Neural cell (in vitro differentiated cells): ENCODE measurements around the gene MAML2.

Experiments
- EP300 ChIP-seq: fragments of 450-650 bp; conservative IDR thresholded peaks from 2 replicates; pipeline ENCODE4 v1.6.1; 2014; ENCODE audit warnings: antibody characterized with exemption, mild to moderate bottlenecking, moderate library complexity; ENCODE audit not compliant: poor library complexity, severe bottlenecking
- EZH2 ChIP-seq: fragments of 200-600, 300-800 bp; shearing (Covaris generic), sonication (generic); IDR thresholded peaks from 2 replicates; pipeline ENCODE4 v1.6.1; 2014; ENCODE audit warnings: antibody characterized with exemption, low read length, borderline replicate concordance, mild to moderate bottlenecking; ENCODE audit not compliant: insufficient read depth, poor library complexity, severe bottlenecking
- TF ChIP-seq, protein P1 (sequence below): fragments of 450-650 bp; IDR thresholded peaks from 2 replicates; pipeline ENCODE4 v1.5.1; 2014; ENCODE audit warnings: antibody characterized with exemption, mild to moderate bottlenecking, moderate library complexity; ENCODE audit not compliant: poor library complexity, severe bottlenecking

DNA sequence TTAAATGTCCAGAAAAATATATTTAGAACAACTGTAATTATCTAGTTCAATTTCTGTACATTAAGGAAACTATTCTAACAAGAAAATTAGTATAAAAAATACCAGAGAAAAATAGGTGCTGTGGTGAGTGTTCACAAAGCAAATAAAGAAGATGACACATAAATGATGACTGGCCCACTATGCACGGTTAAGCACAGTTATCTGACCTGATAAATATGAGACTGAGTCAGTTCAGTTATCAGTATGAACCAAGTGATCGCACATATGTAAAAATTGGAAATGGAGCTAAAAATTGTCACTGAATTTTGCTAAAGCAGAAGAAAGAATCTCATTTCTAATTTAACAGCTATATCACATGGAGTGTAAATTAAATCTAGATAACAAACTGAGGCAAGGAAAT lies 18.8 kb upstream of the MAML2 start:
- TF ChIP-seq, protein P1, sequence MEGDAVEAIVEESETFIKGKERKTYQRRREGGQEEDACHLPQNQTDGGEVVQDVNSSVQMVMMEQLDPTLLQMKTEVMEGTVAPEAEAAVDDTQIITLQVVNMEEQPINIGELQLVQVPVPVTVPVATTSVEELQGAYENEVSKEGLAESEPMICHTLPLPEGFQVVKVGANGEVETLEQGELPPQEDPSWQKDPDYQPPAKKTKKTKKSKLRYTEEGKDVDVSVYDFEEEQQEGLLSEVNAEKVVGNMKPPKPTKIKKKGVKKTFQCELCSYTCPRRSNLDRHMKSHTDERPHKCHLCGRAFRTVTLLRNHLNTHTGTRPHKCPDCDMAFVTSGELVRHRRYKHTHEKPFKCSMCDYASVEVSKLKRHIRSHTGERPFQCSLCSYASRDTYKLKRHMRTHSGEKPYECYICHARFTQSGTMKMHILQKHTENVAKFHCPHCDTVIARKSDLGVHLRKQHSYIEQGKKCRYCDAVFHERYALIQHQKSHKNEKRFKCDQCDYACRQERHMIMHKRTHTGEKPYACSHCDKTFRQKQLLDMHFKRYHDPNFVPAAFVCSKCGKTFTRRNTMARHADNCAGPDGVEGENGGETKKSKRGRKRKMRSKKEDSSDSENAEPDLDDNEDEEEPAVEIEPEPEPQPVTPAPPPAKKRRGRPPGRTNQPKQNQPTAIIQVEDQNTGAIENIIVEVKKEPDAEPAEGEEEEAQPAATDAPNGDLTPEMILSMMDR: no peak
- no peak for TF ChIP-seq EP300
- no peak for TF ChIP-seq EZH2
